GM10266 (cell line): ENCODE data around the gene UGT1A5.

Source experiments
- DNase-seq: peaks from one replicate; pipeline ENCODE4 v3.0.0; 2012; ENCODE audit errors: extremely low spot score
- CTCF ChIP-seq: IDR thresholded peaks from 2 replicates; pipeline ENCODE4 v1.5.1; 2012; ENCODE audit warnings: mild to moderate bottlenecking, low read depth; ENCODE audit not compliant: control insufficient read depth, insufficient read depth; ENCODE audit errors: missing control alignments

The UGT1A5 gene

GRCh38 chr2:233818639-233819621 is 106.2 kb downstream of the UGT1A5 start:
- DNase-seq = no peak
- TF ChIP-seq CTCF = no peak

- no peak for TF ChIP-seq CTCF
- no peak for DNase-seq
These were observed 107.4 kb downstream of the UGT1A5 start for GRCh38 chr2:233819884-233820773.

GRCh38 chr2:233820774-233821105 is 108.0 kb downstream of the UGT1A5 start:
- no peak for TF ChIP-seq CTCF
- DNase-seq = no peak

GRCh38 chr2:233821196-233821595 is 108.5 kb downstream of the UGT1A5 start:
- DNase-seq = no peak
- no peak for TF ChIP-seq CTCF

- no peak for DNase-seq
- TF ChIP-seq CTCF = no peak
These were observed 109.0 kb downstream of the UGT1A5 start for GRCh38 chr2:233821709-233822100.

GRCh38 chr2:233822101-233822771 is 109.5 kb downstream of the UGT1A5 start:
- TF ChIP-seq CTCF = no peak
- DNase-seq = no peak
